Measurements from ENCODE around the gene SNX10.

SNX10 gene

GRCh38 chr7:26337232-26337865 lies 45.7 kb downstream of the SNX10 start:
- DNase-seq (ENCODE audit: low read depth): no peak

DNA sequence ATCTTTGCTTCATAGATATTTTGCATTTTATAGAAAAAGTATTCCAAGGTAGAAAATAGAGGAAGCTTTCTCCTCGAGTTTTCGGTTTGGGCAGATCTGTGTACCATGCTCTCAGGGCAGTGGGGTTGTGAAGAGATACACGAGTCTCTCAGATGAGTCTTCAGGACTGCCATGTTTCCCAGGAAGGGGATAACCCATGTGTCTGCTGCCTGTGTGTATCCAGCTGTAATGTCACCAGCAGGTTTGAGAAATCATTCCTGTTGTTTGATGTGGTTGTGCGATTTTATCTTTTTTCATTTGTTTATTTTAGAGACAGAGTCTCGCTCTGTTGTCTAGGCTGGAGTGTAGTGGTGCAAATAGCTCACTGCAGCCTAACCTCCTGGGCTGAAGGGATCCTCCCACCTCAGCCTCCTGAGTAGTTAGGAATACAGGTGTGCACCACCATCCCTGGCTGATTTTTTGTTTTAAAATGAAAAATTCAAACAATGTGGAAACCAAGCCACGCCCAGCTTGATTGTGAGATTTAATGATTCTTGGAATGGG lies 48.9 kb downstream of the SNX10 start:
- DNase-seq (ENCODE audit: low read depth): no peak

DNA sequence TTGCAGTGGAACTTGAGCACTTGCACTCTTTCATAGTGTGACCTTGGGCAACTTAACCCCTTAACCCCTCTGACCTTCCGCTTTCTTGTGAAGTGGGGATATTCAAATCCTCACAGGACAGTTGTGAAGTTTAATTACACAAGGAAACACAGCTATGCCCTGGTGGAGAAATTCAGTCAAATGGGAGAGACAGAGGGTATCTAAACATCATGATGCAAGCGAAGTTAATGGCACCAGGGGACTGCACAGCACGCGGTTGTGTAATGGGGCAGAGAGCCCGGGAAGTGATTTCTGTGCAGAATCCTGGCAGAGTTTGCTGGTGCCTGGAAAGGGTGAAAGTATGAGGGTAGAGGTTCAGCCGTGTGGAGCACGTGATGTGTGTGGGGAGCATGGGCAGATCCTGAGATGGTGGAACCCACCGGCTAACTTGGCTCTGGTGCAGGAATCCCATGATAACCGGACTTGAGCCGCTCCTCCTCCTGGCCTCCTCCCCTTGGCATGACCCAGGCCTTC lies 51.7 kb downstream of the SNX10 start:
- DNase-seq (ENCODE audit: low read depth): no peak

DNA sequence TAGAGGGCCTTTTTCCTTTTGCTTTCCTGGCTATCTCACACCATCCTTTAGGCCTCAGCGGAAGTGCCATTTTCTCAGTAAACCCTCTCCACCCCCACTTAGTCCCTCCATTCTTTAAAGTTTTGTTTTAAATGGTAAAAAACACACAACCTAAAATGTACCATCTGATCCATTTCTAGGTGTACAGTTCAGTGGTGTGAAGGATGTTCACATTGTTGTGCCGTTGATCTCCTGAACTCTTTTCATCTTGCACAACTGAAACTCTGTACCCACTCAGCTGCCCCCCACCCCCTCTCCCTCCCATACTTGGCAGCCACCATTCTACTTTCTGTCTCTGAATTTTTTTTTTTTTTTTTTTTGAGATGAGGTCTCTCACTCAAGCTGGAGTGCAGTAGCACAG lies 52.2 kb downstream of the SNX10 start:
- no peak for DNase-seq (ENCODE audit: low read depth)

- DNase-seq (ENCODE audit: low read depth): no peak
Observed at GRCh38 chr7:26345202-26345601, 53.5 kb downstream of the SNX10 start.

GRCh38 chr7:26345837-26346236 lies 54.2 kb downstream of the SNX10 start:
- DNase-seq (ENCODE audit: low read depth): no peak

DNA sequence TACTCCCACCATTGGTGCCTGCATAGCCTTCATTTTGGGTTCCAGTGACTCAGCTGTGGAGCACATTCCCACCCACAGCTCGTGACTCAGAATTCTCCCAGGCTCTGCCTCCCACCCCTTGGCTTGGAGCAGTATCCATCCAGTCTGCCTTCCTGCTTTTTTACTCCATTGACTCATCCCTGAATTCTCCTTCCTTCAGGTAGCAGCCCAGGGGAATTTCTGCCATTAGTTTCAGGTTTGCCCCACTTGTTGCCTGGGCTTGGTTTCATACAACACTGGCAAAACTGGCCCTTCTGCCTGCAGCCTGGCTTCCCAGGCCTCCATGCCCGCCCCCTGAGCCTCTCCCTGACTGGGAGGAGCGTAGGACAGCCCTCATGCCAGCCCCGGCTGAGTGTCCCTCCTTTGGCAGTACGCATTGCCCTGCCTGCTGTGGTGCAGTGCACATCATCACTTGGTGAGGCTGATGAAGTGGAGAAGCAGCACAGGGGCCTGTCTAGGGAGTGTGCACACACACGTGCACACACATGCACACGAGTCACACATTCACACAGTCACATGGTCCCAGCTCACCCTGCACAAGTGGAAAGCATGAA lies 55.0 kb downstream of the SNX10 start:
- no peak for DNase-seq (ENCODE audit: low read depth)

GRCh38 chr7:26348234-26348851 lies 56.7 kb downstream of the SNX10 start:
- DNase-seq (ENCODE audit: low read depth): no peak

DNA sequence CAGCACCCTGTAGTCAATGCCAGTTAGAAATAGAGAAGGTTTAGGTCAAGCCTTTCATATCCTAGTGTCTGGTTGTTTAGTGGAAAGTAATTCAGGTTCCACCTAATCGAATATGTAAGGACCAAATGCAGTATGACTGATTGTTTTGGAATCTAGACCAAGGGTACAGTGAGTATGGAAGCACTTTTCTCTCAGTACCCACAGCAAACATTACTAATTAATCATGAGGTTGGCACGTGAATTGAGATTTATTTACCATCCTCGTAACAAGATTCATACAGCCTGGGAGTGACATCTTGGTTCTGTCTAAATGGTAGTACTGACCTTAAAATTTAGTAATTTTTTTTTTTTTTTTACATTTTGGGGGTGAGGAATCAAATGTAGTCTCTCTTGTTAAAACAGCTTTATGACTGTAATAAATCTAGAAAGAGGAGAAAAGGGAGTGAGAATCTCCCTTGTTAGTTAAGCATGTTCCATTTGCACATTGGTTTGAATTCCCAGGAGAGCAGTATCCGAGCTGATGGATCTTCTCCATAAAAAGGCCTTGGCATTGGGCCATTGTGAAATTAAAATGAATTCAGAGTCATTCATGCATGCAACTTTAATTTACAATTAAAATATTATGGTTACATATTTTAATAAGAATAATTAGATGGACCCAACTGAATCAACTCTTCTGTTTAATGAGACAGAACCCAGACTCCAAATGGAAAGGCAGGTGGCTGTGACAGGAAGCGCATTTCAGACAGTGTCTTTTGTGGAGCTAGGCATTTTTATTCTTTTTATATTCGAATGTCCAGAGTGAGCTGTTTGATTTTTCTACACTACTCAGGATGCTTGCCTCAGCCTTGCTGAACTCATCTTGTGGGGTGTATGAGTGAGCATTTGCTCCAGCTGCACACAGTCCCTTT lies 57.6 kb downstream of the SNX10 start:
- no peak for DNase-seq (ENCODE audit: low read depth)

- no peak for DNase-seq (ENCODE audit: low read depth)
Observed at GRCh38 chr7:26351171-26351570, 59.5 kb downstream of the SNX10 start.

DNA sequence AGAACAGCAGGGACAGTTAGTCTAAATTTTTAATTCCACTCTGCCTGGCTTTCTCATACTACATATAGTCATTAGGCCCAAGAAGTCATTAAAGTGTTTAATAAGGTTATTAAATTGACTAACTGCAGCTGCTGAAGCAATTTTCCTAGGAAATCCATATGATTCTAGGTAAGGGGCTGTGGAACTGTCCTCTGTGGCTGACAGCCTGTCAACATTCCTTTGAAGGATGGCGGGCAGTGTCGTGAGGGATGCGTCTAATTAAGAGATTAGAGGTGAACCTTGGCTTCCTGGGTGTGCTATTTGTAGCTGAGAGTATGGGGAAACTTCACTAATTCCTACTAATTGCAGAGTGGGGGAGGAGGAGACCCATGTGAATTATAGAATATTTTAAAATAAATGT lies 64.6 kb downstream of the SNX10 start:
- DNase-seq (ENCODE audit: low read depth): no peak

GRCh38 chr7:26356929-26357798 lies 65.5 kb downstream of the SNX10 start:
- no peak for DNase-seq (ENCODE audit: low read depth)

DNA sequence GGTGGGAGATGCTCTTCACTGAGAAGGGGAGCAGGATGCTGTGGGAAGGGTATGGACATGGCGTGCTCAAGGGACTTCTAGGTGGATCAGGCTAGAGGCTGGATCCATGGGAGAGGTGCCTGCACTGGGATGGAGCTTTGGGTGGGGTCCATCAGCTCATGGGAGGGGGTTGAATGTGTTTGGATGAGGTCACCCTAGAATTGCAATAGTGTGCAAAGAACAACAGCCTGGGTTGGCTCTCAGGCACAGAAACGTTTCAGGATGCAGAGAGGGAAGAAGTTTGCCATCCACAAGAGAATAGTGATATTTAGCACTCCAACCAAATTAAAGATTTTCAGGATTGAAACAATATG lies 66.1 kb downstream of the SNX10 start:
- DNase-seq (ENCODE audit: low read depth): no peak

DNA sequence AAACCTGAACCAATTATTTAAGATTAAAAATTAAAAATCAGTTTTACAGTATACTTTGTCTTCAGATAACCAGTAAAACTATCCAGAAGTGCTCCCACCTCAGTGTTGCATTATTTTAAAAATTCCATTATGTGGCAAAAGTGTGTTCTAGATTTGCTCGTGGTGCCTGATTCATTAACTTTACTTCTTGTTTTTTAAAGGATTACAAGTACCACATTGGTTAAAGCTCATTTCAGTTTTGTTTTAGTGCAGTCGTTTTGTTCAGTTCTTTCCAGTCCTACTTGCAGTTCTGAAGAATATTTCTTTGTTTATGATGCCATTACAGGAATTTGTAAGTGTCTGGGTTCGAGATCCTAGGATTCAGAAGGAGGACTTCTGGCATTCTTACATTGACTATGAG lies 69.0 kb downstream of the SNX10 start:
- DNase-seq (ENCODE audit: low read depth): no peak

GRCh38 chr7:26361637-26362036 lies 70.0 kb downstream of the SNX10 start:
- DNase-seq (ENCODE audit: low read depth): no peak

DNA sequence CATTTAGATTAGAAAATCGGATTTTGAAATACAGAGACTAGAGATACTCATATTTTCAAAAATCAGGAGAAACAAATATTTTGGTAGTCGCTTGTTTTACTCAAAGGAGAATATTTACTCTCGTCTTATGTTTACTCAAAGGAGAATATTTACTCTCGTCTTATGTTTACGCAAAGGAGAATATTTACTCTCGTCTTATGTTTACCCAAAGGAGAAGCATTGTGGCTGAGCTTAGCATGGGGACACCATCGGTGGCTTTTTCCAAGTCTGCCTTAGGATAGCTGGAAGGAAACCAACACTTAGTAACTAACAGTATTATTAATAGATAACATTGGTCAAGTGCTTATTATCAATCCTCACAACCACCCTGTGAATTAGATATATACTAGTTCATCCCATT lies 71.8 kb downstream of the SNX10 start:
- DNase-seq (ENCODE audit: low read depth): no peak

DNA sequence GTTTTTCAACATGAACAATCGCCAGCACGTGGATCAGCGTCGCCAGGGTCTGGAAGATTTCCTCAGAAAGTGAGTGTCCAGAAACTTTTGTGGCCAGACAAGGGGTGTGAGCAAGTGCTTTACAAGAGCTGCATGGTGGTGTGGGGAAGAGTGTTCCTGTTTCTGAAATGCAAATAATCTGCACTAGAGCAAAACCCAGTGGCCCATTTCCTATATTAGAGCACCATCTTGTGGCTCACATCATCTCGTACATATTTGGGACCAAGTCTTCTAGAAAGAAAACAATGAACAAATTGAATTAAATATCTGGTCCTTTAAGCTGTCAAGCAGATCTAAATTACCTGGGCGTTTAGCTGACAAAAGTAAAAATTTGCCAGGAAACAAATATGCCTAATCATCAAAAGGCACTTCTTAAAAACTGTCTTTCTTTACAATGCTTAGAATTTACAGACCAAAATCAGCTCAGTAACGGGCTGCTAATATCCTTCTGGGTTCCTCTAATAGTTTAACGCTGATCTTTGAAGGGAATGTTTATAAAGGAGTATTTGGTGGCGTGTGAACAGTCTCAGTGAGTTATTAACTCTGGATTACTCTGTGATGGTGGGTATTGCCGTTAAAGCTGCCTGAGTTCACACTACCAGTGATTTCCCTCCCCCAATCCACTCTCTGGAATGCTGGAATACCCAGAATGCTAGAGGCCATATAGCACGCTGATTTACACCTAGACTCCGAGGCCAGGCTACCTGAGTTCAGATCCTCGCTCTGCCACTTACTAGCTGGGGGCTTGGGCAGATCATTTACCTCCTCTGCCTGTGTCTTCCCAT lies 73.6 kb downstream of the SNX10 start:
- DNase-seq (ENCODE audit: low read depth): no peak

DNA sequence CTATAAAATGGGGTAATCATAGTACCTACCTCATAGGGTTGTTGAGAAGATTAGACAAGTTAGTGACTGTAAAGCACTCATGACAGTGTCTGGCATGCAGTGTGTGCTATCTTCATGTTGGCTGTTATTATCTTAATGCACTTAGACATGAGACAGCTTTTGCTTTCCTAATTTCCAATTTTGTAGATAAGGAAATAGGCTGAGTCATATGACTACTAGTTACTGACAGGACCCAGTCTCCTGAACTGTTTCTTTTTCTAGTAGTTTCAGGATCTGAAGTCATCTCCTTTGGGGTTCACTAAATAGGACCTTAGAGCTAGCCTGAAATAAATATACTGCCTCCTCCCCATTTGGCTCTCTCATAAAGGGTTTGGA lies 74.2 kb downstream of the SNX10 start:
- DNase-seq (ENCODE audit: low read depth): no peak

- no peak for DNase-seq (ENCODE audit: low read depth)
Observed at GRCh38 chr7:26367219-26367711, 75.6 kb downstream of the SNX10 start.

DNA sequence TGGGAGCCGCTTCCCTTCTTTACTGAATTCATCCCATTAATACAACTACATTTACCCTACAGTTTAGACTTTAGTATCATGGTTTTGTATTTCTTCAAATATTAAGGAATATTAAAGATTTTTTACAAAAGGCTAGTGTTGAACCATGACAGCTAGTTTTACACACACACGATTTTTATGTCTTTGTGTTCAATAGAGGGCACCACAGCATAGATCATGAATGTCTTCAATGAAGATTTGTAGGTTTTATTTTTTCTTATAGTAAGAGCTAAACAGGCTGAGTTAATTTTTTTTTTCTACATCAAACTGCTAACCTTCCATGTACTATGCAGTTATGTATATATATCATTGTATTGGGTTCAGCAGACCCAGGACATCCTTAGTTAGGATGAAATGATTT lies 76.9 kb downstream of the SNX10 start:
- no peak for DNase-seq (ENCODE audit: low read depth)

Measured in stimulated activated CD8-positive, alpha-beta memory T cell treated with anti-CD3 and anti-CD28 coated beads, Interleukin-7, amount 100 ng/mL, for 24 hours (primary cell).